Activated CD4-positive, CD25-positive, alpha-beta regulatory T cell (primary cell): Measurements from ENCODE around the gene GIMAP1.
A peak's percentile ranks its signal among the peaks of the same experiment; 100 is the strongest.

ENCODE experiments used
- DNase-seq, 4 experiments: peaks; one replicate each; lab custom pipeline; 2025; lab: John Stamatoyannopoulos, UW

Gene GIMAP1

GRCh38 chr7:150748376-150748775 lies 32.0 kb downstream of the GIMAP1 start:
- DNase-seq, result no peak

GRCh38 chr7:150751702-150752101 lies 35.3 kb downstream of the GIMAP1 start:
- no peak for DNase-seq

GRCh38 chr7:150753239-150753638 lies 36.8 kb downstream of the GIMAP1 start:
- no peak for DNase-seq

- DNase-seq, result no peak
Measured at GRCh38 chr7:150753826-150754603, 37.6 kb downstream of the GIMAP1 start.

- DNase-seq, result no peak
Measured at GRCh38 chr7:150754951-150755350, 38.5 kb downstream of the GIMAP1 start.

- DNase-seq, result peak in 2 of 4 experiments; percentile 43 to 46
Measured at GRCh38 chr7:150755473-150756099, 39.2 kb downstream of the GIMAP1 start.

GRCh38 chr7:150756166-150756565 lies 39.8 kb downstream of the GIMAP1 start:
- no peak for DNase-seq

GRCh38 chr7:150756858-150757257 lies 40.4 kb downstream of the GIMAP1 start:
- DNase-seq, result no peak

- DNase-seq, result no peak
Measured at GRCh38 chr7:150759479-150759878, 43.1 kb downstream of the GIMAP1 start.

- DNase-seq, result no peak
Measured at GRCh38 chr7:150766334-150766709, 49.9 kb downstream of the GIMAP1 start.

GRCh38 chr7:150769768-150770167 lies 53.4 kb downstream of the GIMAP1 start:
- no peak for DNase-seq
